ENCODE measurements around the gene TREM1.

Gene TREM1

DNA sequence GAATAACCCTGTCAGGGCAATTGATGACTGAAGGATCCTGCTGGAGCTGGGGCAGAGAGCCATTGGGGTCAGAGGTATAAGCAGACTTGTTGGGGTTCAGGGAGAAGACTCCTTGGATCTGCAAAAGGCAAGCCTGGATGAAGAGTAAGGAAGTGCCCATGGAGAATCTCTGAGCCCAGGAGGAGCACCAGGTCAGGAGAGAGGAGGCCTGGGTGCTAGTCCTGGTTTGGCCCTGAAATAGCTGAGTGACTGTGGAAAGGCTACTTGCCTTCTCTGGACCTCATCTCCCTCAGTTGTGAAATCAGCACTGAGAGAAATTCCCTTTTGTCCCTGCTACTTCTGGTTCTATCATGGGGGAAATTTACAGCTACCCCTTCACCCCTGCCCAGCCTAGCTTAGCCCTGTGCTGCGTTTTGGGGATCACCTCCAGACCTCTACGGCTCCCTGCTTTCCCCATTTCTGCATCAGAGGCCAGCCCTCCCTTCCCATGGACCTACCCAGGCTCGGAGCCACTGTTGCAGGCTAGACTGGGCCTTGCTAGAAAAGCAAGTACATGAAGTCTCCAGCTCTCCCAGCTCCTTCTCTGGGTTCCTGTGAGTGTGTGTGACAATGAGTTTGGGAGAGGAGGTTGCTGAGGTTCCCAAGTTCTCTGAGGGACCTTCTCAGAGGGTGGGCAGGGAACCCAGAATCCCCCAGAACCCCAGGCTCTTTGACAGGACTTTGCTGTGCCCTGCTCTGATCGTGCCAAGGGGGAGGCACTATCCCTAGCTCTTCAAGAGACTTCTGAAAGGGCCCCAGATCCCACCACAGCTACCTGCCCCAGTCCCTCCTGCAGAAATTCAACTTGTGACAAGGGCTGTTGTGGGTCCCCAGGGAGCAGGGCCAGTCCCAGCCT lies 46.6 kb upstream of the TREM1 start:
- H3K79me1 ChIP-seq (ENCODE audit: low read length) = no peaks in the 10 kb centered on the region
- no peak overlapping the region for H4K8ac ChIP-seq (ENCODE audit: low read depth, low read length)
- H3K36me3 ChIP-seq (ENCODE audit: control insufficient read depth in 1 of 2, insufficient read depth in 2 of 2, low read length in 2 of 2) = no peaks in the 10 kb centered on the region
- WGBS (ENCODE audit: extremely low coverage, insufficient coverage, insufficient read length) = no CpG with 5 or more reads among the region's 4 CpGs
- no peak overlapping the region for H3K4me2 ChIP-seq (ENCODE audit: low read length)
- H2BK12ac ChIP-seq (ENCODE audit: low read length) = no peak overlapping the region
- no peak overlapping the region for H2AK5ac ChIP-seq (ENCODE audit: low read length)
- DNase-seq = no peak
- H4K12ac ChIP-seq (ENCODE audit: low read depth, low read length) = no peak overlapping the region
- no peak overlapping the region for H3K18ac ChIP-seq (ENCODE audit: low read length)
- H3K27ac ChIP-seq (ENCODE audit: low read depth, low read length) = no peak overlapping the region
- H3K4me3 ChIP-seq (ENCODE audit: low read depth, low read length) = no peak overlapping the region
- no peak overlapping the region for H2BK120ac ChIP-seq (ENCODE audit: insufficient read depth, low read length, poor library complexity)
- H3K14ac ChIP-seq (ENCODE audit: low read length) = no peak overlapping the region
- no peak overlapping the region for H4K91ac ChIP-seq (ENCODE audit: low read depth, low read length)
- no peak overlapping the region for H3K23ac ChIP-seq (ENCODE audit: low read length)
- H3K9ac ChIP-seq (ENCODE audit: low read length) = no peak overlapping the region
- H3K4me1 ChIP-seq (ENCODE audit: control insufficient read depth in 1 of 2, insufficient read depth in 2 of 2, low read length in 2 of 2) = no peaks in the 10 kb centered on the region
- H2BK5ac ChIP-seq (ENCODE audit: low read depth, low read length, poor library complexity) = no peak overlapping the region
- no peaks in the 10 kb centered on the region for H3K9me3 ChIP-seq (ENCODE audit: insufficient read depth, low read depth, low read length)
- H2AFZ ChIP-seq (ENCODE audit: insufficient read depth, low read length, poor library complexity) = no peak overlapping the region
- H3K79me2 ChIP-seq (ENCODE audit: control insufficient read depth, insufficient read depth, low read length, poor library complexity) = no peaks in the 10 kb centered on the region
- no peak overlapping the region for H3K4ac ChIP-seq (ENCODE audit: low read depth, low read length)
- H3K27me3 ChIP-seq (ENCODE audit: insufficient read depth, low read length) = no peaks in the 10 kb centered on the region

DNA sequence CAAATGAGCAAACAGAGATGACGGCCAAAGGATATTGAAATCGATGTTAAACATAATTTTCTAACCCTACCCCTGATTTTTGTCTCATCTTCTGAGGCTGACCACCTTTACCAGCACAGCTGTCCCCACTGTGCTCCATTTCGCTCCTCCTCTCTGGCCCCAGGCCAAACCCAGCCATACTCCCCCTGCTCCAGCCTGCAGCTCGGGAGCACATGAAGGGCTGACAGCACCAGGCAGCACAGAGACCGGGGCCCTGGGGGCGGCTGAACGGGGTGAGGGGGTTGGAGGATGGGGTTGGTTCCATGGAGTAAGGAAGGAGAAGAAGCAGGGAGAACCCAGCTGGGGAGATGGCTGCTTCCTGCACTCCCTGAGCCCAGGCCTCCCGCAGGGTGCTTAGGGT lies 45.8 kb upstream of the TREM1 start:
- H3K4ac ChIP-seq (ENCODE audit: low read depth, low read length) = no peak overlapping the region
- H3K9ac ChIP-seq (ENCODE audit: low read length) = no peak overlapping the region
- no peak overlapping the region for H2BK120ac ChIP-seq (ENCODE audit: insufficient read depth, low read length, poor library complexity)
- WGBS (ENCODE audit: extremely low coverage, insufficient coverage, insufficient read length) = no CpG with 5 or more reads among the region's 8 CpGs
- H3K23ac ChIP-seq (ENCODE audit: low read length) = no peak overlapping the region
- H2AFZ ChIP-seq (ENCODE audit: insufficient read depth, low read length, poor library complexity) = no peak overlapping the region
- H4K12ac ChIP-seq (ENCODE audit: low read depth, low read length) = no peak overlapping the region
- H2BK12ac ChIP-seq (ENCODE audit: low read length) = no peak overlapping the region
- no peaks in the 10 kb centered on the region for H3K79me1 ChIP-seq (ENCODE audit: low read length)
- no peaks in the 10 kb centered on the region for H3K79me2 ChIP-seq (ENCODE audit: control insufficient read depth, insufficient read depth, low read length, poor library complexity)
- H4K8ac ChIP-seq (ENCODE audit: low read depth, low read length) = no peak overlapping the region
- no peak overlapping the region for H2AK5ac ChIP-seq (ENCODE audit: low read length)
- no peak overlapping the region for H3K18ac ChIP-seq (ENCODE audit: low read length)
- H3K4me3 ChIP-seq (ENCODE audit: low read depth, low read length) = no peak overlapping the region
- H3K9me3 ChIP-seq (ENCODE audit: insufficient read depth, low read depth, low read length) = no peaks in the 10 kb centered on the region
- H3K14ac ChIP-seq (ENCODE audit: low read length) = no peak overlapping the region
- H3K36me3 ChIP-seq (ENCODE audit: control insufficient read depth in 1 of 2, insufficient read depth in 2 of 2, low read length in 2 of 2) = no peaks in the 10 kb centered on the region
- no peaks in the 10 kb centered on the region for H3K4me1 ChIP-seq (ENCODE audit: control insufficient read depth in 1 of 2, insufficient read depth in 2 of 2, low read length in 2 of 2)
- H3K27me3 ChIP-seq (ENCODE audit: insufficient read depth, low read length) = no peaks in the 10 kb centered on the region
- no peak overlapping the region for H2BK5ac ChIP-seq (ENCODE audit: low read depth, low read length, poor library complexity)
- DNase-seq = no peak
- no peak overlapping the region for H4K91ac ChIP-seq (ENCODE audit: low read depth, low read length)
- H3K4me2 ChIP-seq (ENCODE audit: low read length) = no peak overlapping the region
- no peak overlapping the region for H3K27ac ChIP-seq (ENCODE audit: low read depth, low read length)

DNA sequence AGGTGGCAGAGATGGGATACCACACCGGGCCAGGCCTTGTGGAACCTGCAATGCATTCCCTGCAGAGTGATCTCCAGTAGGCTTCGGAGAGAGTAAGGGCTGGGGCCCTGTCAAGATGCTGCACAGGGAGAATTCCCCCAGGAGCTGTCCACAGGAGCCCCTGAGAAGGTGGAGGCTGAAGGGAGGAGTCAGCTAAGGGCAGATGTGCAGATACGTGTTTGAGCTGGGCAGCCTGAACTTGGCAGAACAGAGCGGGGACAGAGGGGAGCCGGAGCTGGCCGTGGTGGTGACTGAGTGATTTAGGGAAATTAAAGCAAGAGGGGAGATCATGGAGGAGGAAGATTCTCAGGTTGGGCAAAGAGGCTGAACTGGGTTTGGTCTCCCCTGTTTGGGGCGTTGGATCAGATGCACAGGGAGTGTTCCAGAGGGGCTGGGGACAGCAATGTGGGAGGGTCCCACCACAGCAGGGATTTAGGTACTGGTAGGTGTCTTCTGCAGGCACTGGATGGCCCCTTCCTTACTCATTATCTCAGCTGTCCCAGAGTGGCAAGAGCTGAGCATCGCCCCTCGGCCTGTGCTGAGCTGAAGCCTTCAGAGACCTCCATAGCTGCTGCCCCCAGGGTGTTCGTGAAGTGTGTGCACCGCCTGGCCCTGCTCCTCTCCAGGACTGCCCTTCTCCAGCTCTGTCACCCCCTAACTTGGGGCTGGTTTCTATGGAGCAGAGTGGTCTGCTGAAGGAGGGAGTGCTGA lies 45.1 kb upstream of the TREM1 start:
- Histone ChIP-seq H3K14ac (ENCODE audit: low read length) (no peak overlapping the region), H2BK12ac (ENCODE audit: low read length) (no peak overlapping the region), H2AFZ (ENCODE audit: insufficient read depth, low read length, poor library complexity) (no peak overlapping the region), H4K12ac (ENCODE audit: low read depth, low read length) (no peak overlapping the region), H3K4me3 (ENCODE audit: low read depth, low read length) (no peak overlapping the region), H4K8ac (ENCODE audit: low read depth, low read length) (no peak overlapping the region), H3K23ac (ENCODE audit: low read length) (no peak overlapping the region), H3K4ac (ENCODE audit: low read depth, low read length) (no peak overlapping the region), H3K18ac (ENCODE audit: low read length) (no peak overlapping the region), H3K27me3 (ENCODE audit: insufficient read depth, low read length) (no peaks in the 10 kb centered on the region), H3K4me1 (ENCODE audit: control insufficient read depth in 1 of 2, insufficient read depth in 2 of 2, low read length in 2 of 2) (no peaks in the 10 kb centered on the region), H3K27ac (ENCODE audit: low read depth, low read length) (no peak overlapping the region), H3K4me2 (ENCODE audit: low read length) (no peak overlapping the region), H3K79me2 (ENCODE audit: control insufficient read depth, insufficient read depth, low read length, poor library complexity) (no peaks in the 10 kb centered on the region), H2AK5ac (ENCODE audit: low read length) (no peak overlapping the region), H3K79me1 (ENCODE audit: low read length) (no peaks in the 10 kb centered on the region), H2BK120ac (ENCODE audit: insufficient read depth, low read length, poor library complexity) (no peak overlapping the region), H2BK5ac (ENCODE audit: low read depth, low read length, poor library complexity) (no peak overlapping the region), H3K36me3 (ENCODE audit: control insufficient read depth in 1 of 2, insufficient read depth in 2 of 2, low read length in 2 of 2) (no peaks in the 10 kb centered on the region), H3K9ac (ENCODE audit: low read length) (no peak overlapping the region), H3K9me3 (ENCODE audit: insufficient read depth, low read depth, low read length) (no peaks in the 10 kb centered on the region), H4K91ac (ENCODE audit: low read depth, low read length) (no peak overlapping the region)
- DNase-seq = no peak
- WGBS (ENCODE audit: extremely low coverage, insufficient coverage, insufficient read length) = no CpG with 5 or more reads among the region's 11 CpGs

- Histone ChIP-seq H4K12ac (ENCODE audit: low read depth, low read length) (no peak overlapping the region), H2AK5ac (ENCODE audit: low read length) (no peak overlapping the region), H3K18ac (ENCODE audit: low read length) (no peak overlapping the region), H4K91ac (ENCODE audit: low read depth, low read length) (no peak overlapping the region), H4K8ac (ENCODE audit: low read depth, low read length) (no peak overlapping the region), H3K4me1 (ENCODE audit: control insufficient read depth in 1 of 2, insufficient read depth in 2 of 2, low read length in 2 of 2) (no peaks in the 10 kb centered on the region), H3K14ac (ENCODE audit: low read length) (no peak overlapping the region), H2AFZ (ENCODE audit: insufficient read depth, low read length, poor library complexity) (no peak overlapping the region), H3K23ac (ENCODE audit: low read length) (no peak overlapping the region), H3K4me3 (ENCODE audit: low read depth, low read length) (no peak overlapping the region), H3K9ac (ENCODE audit: low read length) (no peak overlapping the region), H3K79me1 (ENCODE audit: low read length) (no peaks in the 10 kb centered on the region), H3K27ac (ENCODE audit: low read depth, low read length) (no peak overlapping the region), H3K4me2 (ENCODE audit: low read length) (no peak overlapping the region), H3K79me2 (ENCODE audit: control insufficient read depth, insufficient read depth, low read length, poor library complexity) (no peaks in the 10 kb centered on the region), H3K4ac (ENCODE audit: low read depth, low read length) (no peak overlapping the region), H2BK120ac (ENCODE audit: insufficient read depth, low read length, poor library complexity) (no peak overlapping the region), H3K27me3 (ENCODE audit: insufficient read depth, low read length) (no peaks in the 10 kb centered on the region), H3K36me3 (ENCODE audit: control insufficient read depth in 1 of 2, insufficient read depth in 2 of 2, low read length in 2 of 2) (no peaks in the 10 kb centered on the region), H2BK5ac (ENCODE audit: low read depth, low read length, poor library complexity) (no peak overlapping the region), H3K9me3 (ENCODE audit: insufficient read depth, low read depth, low read length) (no peaks in the 10 kb centered on the region), H2BK12ac (ENCODE audit: low read length) (no peak overlapping the region)
- no CpG with 5 or more reads among the region's 2 CpGs for WGBS (ENCODE audit: extremely low coverage, insufficient coverage, insufficient read length)
- DNase-seq = no peak
Measured at GRCh38 chr6:41327177-41327576, 40.7 kb upstream of the TREM1 start.

Data from trophoblast cell (in vitro differentiated cells and primary cell).